HepG2 (cell line): Measurements from ENCODE around the gene FHIT. TPM values are rescaled to one million over a fixed set of nuclear protein-coding genes. Genes with fewer than 3 reads are reported as not detected.

Experiments used
- ATAC-seq: fragments of 200-7000 bp; cut with Tn5 transposase; 3 replicates; pipeline ENCODE4 v1.9.1; 2020; ENCODE audit warnings: mild to moderate bottlenecking, moderate library complexity
- BruUV-seq: library from RNA; stranded (reverse); fragments of 400-500 nt; replicated peaks from 2 replicates; lab custom pipeline; 2021; lab: Mats Ljungman, UMichigan
- CTCF ChIA-PET: fragments of 300-600 bp; formaldehyde crosslinking; extraction: SDS; loops from one replicate; lab custom pipeline; 2021; ENCODE audit warnings: low total read pairs, inconsistent platforms, low intra/inter-chr PET ratio; lab: Yijun Ruan, JAX
- POLR2A ChIA-PET: fragments of 350-600 bp; sonication (Branson Sonifier 250); formaldehyde crosslinking; loops from one replicate; lab custom pipeline; 2020; ENCODE audit warnings: antibody characterized with exemption, inconsistent platforms; lab: Yijun Ruan, JAX
- DNase-seq: peaks from one replicate; pipeline ENCODE4 v3.0.0-alpha.2; 2015; ENCODE audit warnings: low spot score
- FAIRE-seq: peaks from 3 replicates; lab custom pipeline; 2011; peaks lifted over from hg19 to GRCh38; lab: Jason Lieb, UNC
- H2AFZ ChIP-seq: one replicate; pipeline ENCODE4 v1.6.1; 2011; ENCODE audit warnings: low read length, inconsistent platforms
- H3K27ac ChIP-seq: fragments of 300-600 bp; 3 replicates; pipeline ENCODE4 v1.8.0; 2011; ENCODE audit warnings: mixed run types, mild to moderate bottlenecking, mixed read lengths, low read length, inconsistent platforms; ENCODE audit not compliant: insufficient read depth; ENCODE audit errors: extremely low read length
- H3K27me3 ChIP-seq, 2 experiments: fragments of 200-600 bp in 1 of 2; 2 replicates in 1 of 2; 3 replicates in 1 of 2; pipeline versions ENCODE4 v1.6.0 to v1.8.0; 2011; ENCODE audit warnings: low read length in 2 of 2, mild to moderate bottlenecking in 2 of 2, moderate library complexity in 2 of 2, inconsistent platforms in 1 of 2; ENCODE audit not compliant: insufficient read depth in 2 of 2, control insufficient read depth in 1 of 2
- H3K36me3 ChIP-seq, 2 experiments: fragments of 200-600 bp in 1 of 2; replicated peaks in 1 of 2; 2 replicates in 1 of 2; 3 replicates in 1 of 2; pipeline versions ENCODE4 v1.5.1 to v1.8.0; 2011; ENCODE audit warnings: low read length in 2 of 2, inconsistent platforms in 1 of 2; ENCODE audit not compliant: insufficient read depth in 2 of 2, control insufficient read depth in 1 of 2
- H3K4me1 ChIP-seq: 2 replicates; pipeline ENCODE4 v1.5.1; 2012; ENCODE audit warnings: low read length, inconsistent platforms; ENCODE audit not compliant: insufficient read depth
- H3K4me2 ChIP-seq: 2 replicates; pipeline ENCODE4 v1.6.0; 2011; ENCODE audit warnings: low read depth, low read length, inconsistent platforms
- H3K4me3 ChIP-seq, 3 experiments: fragments of 200-600 bp in 1 of 3; sonication (generic), shearing (Covaris generic) in 1 of 3; replicated peaks in 1 of 3; 2 replicates each; pipeline ENCODE4 v1.5.1; 2011 to 2016; ENCODE audit warnings: low read length in 3 of 3, inconsistent platforms in 2 of 3, low read depth in 2 of 3, mild to moderate bottlenecking in 2 of 3, control low read depth in 1 of 3, mixed read lengths in 1 of 3; ENCODE audit not compliant: insufficient read depth in 1 of 3
- H3K79me2 ChIP-seq: one replicate; pipeline ENCODE4 v1.6.1; 2011; ENCODE audit warnings: low read length, inconsistent platforms; ENCODE audit not compliant: insufficient read depth
- H3K9ac ChIP-seq: 2 replicates; pipeline ENCODE4 v1.6.0; 2011; ENCODE audit warnings: mild to moderate bottlenecking, low read depth, low read length, inconsistent platforms; ENCODE audit not compliant: insufficient read depth
- H3K9me3 ChIP-seq: 2 replicates; pipeline ENCODE4 v1.5.1; 2012; ENCODE audit warnings: mild to moderate bottlenecking, low read length
- H4K20me1 ChIP-seq: 2 replicates; pipeline ENCODE4 v1.6.0; 2011; ENCODE audit warnings: inconsistent platforms, mild to moderate bottlenecking, low read length, moderate library complexity; ENCODE audit not compliant: insufficient read depth
- NONO ChIP-seq, 2 experiments: fragments of 450-650 bp in 1 of 2; sonication (generic) in 1 of 2; formaldehyde crosslinking in 1 of 2; IDR thresholded peaks in 1 of 2; conservative IDR thresholded peaks in 1 of 2; 2 replicates each; pipeline versions ENCODE4 v1.6.1 to v1.8.0; 2017 to 2022; ENCODE audit warnings: mild to moderate bottlenecking in 1 of 2, missing genetic modification reagents in 1 of 2, moderate library complexity in 1 of 2
- RELA ChIP-seq: sonication (generic); formaldehyde crosslinking; IDR thresholded peaks from 2 replicates; pipeline ENCODE4 v1.4.0; 2020; ENCODE audit warnings: missing genetic modification reagents
- SALL1 ChIP-seq: sonication (generic); formaldehyde crosslinking; IDR thresholded peaks from 2 replicates; pipeline ENCODE4 v1.8.0; 2022; ENCODE audit warnings: mild to moderate bottlenecking, missing genetic modification reagents
- SCMH1 ChIP-seq: sonication (generic); formaldehyde crosslinking; IDR thresholded peaks from 2 replicates; pipeline ENCODE4 v1.9.0; 2021; ENCODE audit warnings: missing genetic modification reagents, mild to moderate bottlenecking, borderline replicate concordance
- SRF ChIP-seq: IDR thresholded peaks from 2 replicates; pipeline ENCODE4 v1.6.1; 2011; ENCODE audit warnings: mild to moderate bottlenecking, low read depth, low read length, moderate library complexity
- ZEB1 ChIP-seq: IDR thresholded peaks from 2 replicates; pipeline ENCODE4 v1.6.1; 2012; ENCODE audit warnings: mild to moderate bottlenecking, low read depth, inconsistent platforms; ENCODE audit not compliant: insufficient replicate concordance
- ZSCAN20 ChIP-seq: sonication (generic); formaldehyde crosslinking; IDR thresholded peaks from 2 replicates; pipeline ENCODE4 v1.4.0; 2020; ENCODE audit warnings: missing genetic modification reagents, mild to moderate bottlenecking, borderline replicate concordance
- WGBS: methylation state at CpG from one replicate; pipeline ENCODE4 v1.1.6; 2017; ENCODE audit warnings: low lambda C conversion rate; 5-methylcytosine and 5-hydroxymethylcytosine counted together
- in situ Hi-C: cut with HindIII; loops from 2 replicates; pipeline ENCODE4 v1.10.0; 2017; ENCODE audit warnings: low pct_unique_long_range_greater_than_20kb; ENCODE audit not compliant: extremely low pct_ligation_motif_present
- intact Hi-C: fragments of 100-400 bp; cut with micrococcal nuclease; formaldehyde crosslinking; loops from one replicate; pipeline ENCODE4 v1.10.0; 2022; ENCODE audit not compliant: unreplicated experiment
- polyA plus RNA-seq, 8 experiments: library from polyadenylated mRNA; depleted of rRNA in 3 of 8; stranded (reverse) in 7 of 8; unstranded in 1 of 8; fragments of >200 nt; fragmentation: Illumina TruSeq in 4 of 8; extraction: Trizol in 4 of 8; gene quantifications; 2 replicates each; pipeline versions ENCODE4 v1.2.1 to v1.2.3, GENCODE V29; 2011 to 2016; ENCODE audit warnings: low read depth in 4 of 8, missing spikeins in 1 of 8, mixed read lengths in 1 of 8; ENCODE audit not compliant: insufficient read depth in 1 of 8
- total RNA-seq, 5 experiments: library from RNA; depleted of rRNA; stranded (reverse); fragments of >200 nt; fragmentation: Illumina TruSeq; extraction: Trizol; gene quantifications; 2 replicates each; pipeline ENCODE4 v1.2.3, GENCODE V29; 2016; ENCODE audit warnings: low read depth in 1 of 5

FHIT gene
- total and polyA plus RNA-seq, 2 of the 13 experiments (the other 11 are each of a cell fraction or from before 2014, with no cell fraction given) = 4.0 to 4.6 TPM

- no peak for ATAC-seq
- Histone ChIP-seq H3K9ac (no peak overlapping the region), H3K4me3 (no peak overlapping the region), H3K36me3 (no peaks in the 10 kb centered on the region), H3K27ac (no peak overlapping the region), H4K20me1 (no peaks in the 10 kb centered on the region), H3K4me1 (no peaks in the 10 kb centered on the region), H3K4me2 (no peak overlapping the region), H3K9me3 (peaks cover 7% of the 10 kb centered on the region; the same call in 1 of the 2 replicates), H3K79me2 (no peaks in the 10 kb centered on the region), H3K27me3 (no peaks in the 10 kb centered on the region; a peak in 1 of 5 replicates), H2AFZ (no peak overlapping the region)
- POLR2A ChIA-PET = no interaction called here
- no peak for TF ChIP-seq ZEB1
- no peak for TF ChIP-seq SCMH1 (CRISPR knock-in tag)
- TF ChIP-seq SALL1 (CRISPR knock-in tag) = no peak
- no peak for TF ChIP-seq NONO (IDR thresholded peaks at IDR 0.05)
- TF ChIP-seq NONO (CRISPR knock-in tag; conservative IDR thresholded peaks at IDR 0.05) = no peak
- FAIRE-seq = no peak
- BruUV-seq = no TSS peak
- DNase-seq = no peak
- intact Hi-C loops (no loop called here), in situ Hi-C loops (no loop called here)
- CTCF ChIA-PET = no interaction called here
- 75% methylated on average over 1 of the region's 1 CpG for WGBS
Observed at GRCh38 chr3:60877188-60877587, 374.1 kb downstream of the FHIT start.

DNA sequence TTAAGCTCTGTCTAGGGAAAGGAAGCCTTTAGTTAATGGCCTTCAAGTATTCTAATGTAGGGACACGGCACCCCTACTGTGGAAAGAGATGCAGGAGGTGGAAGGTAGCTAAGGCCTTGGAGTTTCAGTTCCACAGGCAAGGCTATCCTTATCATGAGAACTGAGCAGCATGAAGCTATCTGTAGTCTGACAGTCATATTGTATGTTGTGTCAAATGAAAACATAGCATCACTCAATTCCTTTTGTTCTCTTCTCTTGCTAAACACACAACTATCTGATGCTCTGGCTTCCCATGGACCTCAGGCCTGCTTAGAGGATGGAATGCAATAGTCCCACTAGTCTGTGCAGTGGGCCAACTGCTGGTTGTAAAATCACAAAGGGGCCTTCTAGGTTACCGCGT, 380.9 kb downstream of the FHIT start:
- in situ Hi-C loops = no loop called here
- H3K4me2 ChIP-seq = no peak overlapping the region
- 61% methylated on average over 2 of the region's 3 CpGs for WGBS

More for the DNA sequence above, 380.9 kb downstream of the FHIT start:
- no peaks in the 10 kb centered on the region for H4K20me1 ChIP-seq
- no peaks in the 10 kb centered on the region for H3K79me2 ChIP-seq
- H3K4me1 ChIP-seq = no peaks in the 10 kb centered on the region
- ATAC-seq (no peak), DNase-seq (no peak), FAIRE-seq (no peak)
- H3K9ac ChIP-seq = no peak overlapping the region
- POLR2A ChIA-PET = no interaction called here
- BruUV-seq = no TSS peak
- no peak for TF ChIP-seq ZSCAN20
- TF ChIP-seq RELA (CRISPR knock-in tag) = no peak
- no peak for TF ChIP-seq SRF
- CTCF ChIA-PET = no interaction called here
- no peaks in the 10 kb centered on the region for H3K36me3 ChIP-seq
- H3K9me3 ChIP-seq = no peaks in the 10 kb centered on the region
- no peak overlapping the region for H2AFZ ChIP-seq
- no peak overlapping the region for H3K4me3 ChIP-seq
- no peaks in the 10 kb centered on the region for H3K27me3 ChIP-seq
- H3K27ac ChIP-seq = no peak overlapping the region
- intact Hi-C loops = no loop called here
